ENCODE data around the gene EXOSC10. TPM values are rescaled to one million over a fixed set of nuclear protein-coding genes. Genes with fewer than 3 reads are reported as not detected.
A peak's percentile ranks its signal among the peaks of the same experiment; 100 is the strongest.
"Not testable (repeated sequence)": the region's sequence is repeated elsewhere in the genome, so short reads cannot be mapped to it uniquely, and the experiment has no call there.

Gene EXOSC10
- total and polyA plus RNA-seq, 10 donors, result 27.5 to 66.3 (median 55.4) TPM

DNA sequence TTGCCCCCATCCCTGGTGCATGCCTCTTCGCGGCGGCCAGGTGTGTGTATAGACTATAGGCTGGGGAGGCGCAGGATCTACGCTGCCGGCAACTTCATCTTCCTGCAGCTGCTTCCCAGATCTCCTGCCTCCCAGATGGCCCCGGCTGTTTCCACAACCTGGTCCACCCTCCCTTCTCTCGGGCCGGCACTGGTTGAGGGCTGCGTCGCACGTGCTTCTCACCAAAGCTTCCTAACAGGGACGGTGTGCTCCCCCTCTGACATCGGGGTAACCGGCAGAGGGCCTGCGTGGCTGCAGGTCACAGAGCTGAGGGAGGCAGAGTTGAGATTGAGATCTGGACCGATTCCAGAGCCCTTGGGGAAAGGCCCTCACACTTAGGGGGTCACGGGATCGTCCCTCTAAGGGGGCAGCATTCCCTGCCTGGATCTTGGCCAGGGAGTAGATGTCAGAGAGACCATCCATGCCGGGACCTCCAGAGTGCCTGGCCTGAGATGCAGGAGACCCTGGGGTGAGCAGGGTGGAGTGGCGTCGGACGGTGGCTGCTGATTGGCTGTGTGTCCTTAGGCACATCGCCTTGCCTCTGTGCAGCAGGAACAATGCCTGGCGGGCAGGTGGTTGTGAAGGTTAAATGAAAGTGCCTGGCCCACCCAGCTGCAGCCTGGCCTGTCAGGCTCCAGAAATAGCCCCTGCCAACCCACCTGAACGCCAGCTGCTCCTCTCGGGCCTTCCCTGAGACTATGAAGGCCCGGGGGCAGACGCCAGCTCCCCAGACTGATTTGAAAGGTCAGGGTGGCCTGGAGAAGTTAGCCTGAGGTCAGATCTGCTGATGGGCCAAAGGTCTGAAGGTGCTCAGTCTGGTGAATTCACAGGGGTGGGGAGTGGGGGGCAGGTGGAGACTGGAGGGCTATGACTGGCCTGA is 46.6 kb downstream of the EXOSC10 start:
- H3K9me3 ChIP-seq, result no peaks in the 10 kb centered on the region
- intact Hi-C loops (cut with DNase I; ENCODE audit: low total_unique reads), result no loop called here
- H3K4me1 ChIP-seq, result peaks cover 0 to 24% (median 7%) of the 10 kb centered on the region in 6 donors
- peaks cover 0 to 46% (median 30%) of the 10 kb centered on the region in 6 donors for H3K36me3 ChIP-seq
- 25 to 56% (median 30%) methylated on average over 15 to 29 of the region's 29 CpGs for WGBS, 5 donors
- TF ChIP-seq POLR2AphosphoS5 (IDR thresholded peaks at IDR 0.05) (peak; percentile 34 to 73 (median 51)), POLR2A (IDR thresholded peaks at IDR 0.05) (no peak)
- no peak overlapping the region for H3K27ac ChIP-seq
- no peak overlapping the region for H3K4me3 ChIP-seq
- DNase-seq, result no peak
- no peaks in the 10 kb centered on the region for H3K27me3 ChIP-seq (replicated peaks in 1 of 7)

DNA sequence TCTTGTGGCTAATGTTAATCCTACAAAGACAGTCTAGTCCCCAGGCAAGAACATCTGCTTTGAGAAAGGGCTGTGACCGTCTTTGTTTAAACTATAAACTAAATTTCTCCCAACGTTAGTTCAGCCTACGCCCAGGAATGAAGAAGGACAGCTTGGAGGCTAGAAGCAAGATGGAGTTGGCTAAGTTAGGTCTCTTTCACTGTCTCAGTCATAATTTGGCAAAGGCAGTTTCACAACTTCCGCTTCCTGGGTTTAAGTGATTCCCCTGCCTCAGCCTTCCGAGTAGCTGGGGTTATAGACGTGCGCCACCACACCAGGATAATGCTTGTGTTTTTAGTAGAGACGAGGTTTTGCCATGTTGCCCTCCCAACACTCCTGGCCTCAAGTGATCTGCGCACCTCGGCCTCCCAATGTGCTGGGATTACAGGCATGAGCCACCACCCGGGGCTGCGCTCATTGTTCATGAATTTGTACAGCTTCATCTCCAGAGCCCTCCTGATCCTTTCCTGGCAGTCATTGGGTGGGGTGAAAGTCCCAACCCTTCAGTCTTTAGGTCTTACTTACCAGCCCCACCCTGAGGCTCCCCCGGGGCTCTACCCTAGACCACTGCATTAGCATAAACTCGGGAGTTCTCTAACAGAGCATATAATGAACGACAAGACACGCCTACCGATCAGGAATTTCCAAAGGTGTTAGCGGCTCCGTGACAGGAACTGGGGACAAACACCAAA is 47.7 kb downstream of the EXOSC10 start:
- no peak overlapping the region for H3K4me3 ChIP-seq
- H3K4me1 ChIP-seq, result peaks cover 0 to 19% (median 7%) of the 10 kb centered on the region in 6 donors
- no peak overlapping the region for H3K27ac ChIP-seq
- TF ChIP-seq POLR2A (IDR thresholded peaks at IDR 0.05) (no peak), POLR2AphosphoS5 (IDR thresholded peaks at IDR 0.05) (no peak)
- TF ChIP-seq, protein P1, sequence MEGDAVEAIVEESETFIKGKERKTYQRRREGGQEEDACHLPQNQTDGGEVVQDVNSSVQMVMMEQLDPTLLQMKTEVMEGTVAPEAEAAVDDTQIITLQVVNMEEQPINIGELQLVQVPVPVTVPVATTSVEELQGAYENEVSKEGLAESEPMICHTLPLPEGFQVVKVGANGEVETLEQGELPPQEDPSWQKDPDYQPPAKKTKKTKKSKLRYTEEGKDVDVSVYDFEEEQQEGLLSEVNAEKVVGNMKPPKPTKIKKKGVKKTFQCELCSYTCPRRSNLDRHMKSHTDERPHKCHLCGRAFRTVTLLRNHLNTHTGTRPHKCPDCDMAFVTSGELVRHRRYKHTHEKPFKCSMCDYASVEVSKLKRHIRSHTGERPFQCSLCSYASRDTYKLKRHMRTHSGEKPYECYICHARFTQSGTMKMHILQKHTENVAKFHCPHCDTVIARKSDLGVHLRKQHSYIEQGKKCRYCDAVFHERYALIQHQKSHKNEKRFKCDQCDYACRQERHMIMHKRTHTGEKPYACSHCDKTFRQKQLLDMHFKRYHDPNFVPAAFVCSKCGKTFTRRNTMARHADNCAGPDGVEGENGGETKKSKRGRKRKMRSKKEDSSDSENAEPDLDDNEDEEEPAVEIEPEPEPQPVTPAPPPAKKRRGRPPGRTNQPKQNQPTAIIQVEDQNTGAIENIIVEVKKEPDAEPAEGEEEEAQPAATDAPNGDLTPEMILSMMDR (IDR thresholded peaks at IDR 0.05 in 8 of 11, conservative IDR thresholded peaks at IDR 0.05 in 3 of 11), result no peak
- peaks cover 0 to 35% (median 26%) of the 10 kb centered on the region in 6 donors for H3K36me3 ChIP-seq
- intact Hi-C loops (cut with DNase I; ENCODE audit: low total_unique reads), result no loop called here
- no peak for DNase-seq
- 47 to 59% (median 50%) methylated on average over 18 to 19 of the region's 19 CpGs for WGBS, 5 donors
- no peaks in the 10 kb centered on the region for H3K27me3 ChIP-seq (replicated peaks in 1 of 7)
- H3K9me3 ChIP-seq, result no peaks in the 10 kb centered on the region

DNA sequence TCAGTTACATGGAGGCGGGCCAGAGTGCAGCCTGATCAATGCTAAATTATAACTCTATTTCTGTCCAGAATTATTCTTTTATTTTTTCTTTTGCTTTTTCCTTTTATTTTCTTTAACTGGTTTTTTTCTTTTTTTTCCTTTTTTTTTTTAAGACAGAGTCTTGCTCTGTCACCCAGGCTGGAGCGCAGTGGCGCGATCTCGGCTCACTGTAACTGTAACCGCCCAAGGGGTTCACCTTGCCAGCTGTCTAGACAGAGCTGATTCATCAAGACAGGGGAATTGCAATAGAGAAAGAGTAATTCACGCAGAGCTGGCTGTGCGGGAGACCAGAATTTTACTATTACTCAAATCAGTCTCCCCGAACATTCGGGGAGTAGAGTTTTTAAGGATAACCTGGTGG is 48.5 kb downstream of the EXOSC10 start:
- H3K27me3 ChIP-seq (replicated peaks in 1 of 7); intact Hi-C loops (cut with DNase I; ENCODE audit: low total_unique reads); H3K4me3 ChIP-seq; H3K27ac ChIP-seq; DNase-seq; H3K9me3 ChIP-seq: not testable (repeated sequence)
- 83 to 96% (median 93%) methylated on average over 10 of the region's 10 CpGs for WGBS, 5 donors
- H3K36me3 ChIP-seq, result peaks cover 0 to 27% (median 18%) of the 10 kb centered on the region in 6 donors
- H3K4me1 ChIP-seq, result peaks cover 0 to 19% (median 7%) of the 10 kb centered on the region in 6 donors

DNA sequence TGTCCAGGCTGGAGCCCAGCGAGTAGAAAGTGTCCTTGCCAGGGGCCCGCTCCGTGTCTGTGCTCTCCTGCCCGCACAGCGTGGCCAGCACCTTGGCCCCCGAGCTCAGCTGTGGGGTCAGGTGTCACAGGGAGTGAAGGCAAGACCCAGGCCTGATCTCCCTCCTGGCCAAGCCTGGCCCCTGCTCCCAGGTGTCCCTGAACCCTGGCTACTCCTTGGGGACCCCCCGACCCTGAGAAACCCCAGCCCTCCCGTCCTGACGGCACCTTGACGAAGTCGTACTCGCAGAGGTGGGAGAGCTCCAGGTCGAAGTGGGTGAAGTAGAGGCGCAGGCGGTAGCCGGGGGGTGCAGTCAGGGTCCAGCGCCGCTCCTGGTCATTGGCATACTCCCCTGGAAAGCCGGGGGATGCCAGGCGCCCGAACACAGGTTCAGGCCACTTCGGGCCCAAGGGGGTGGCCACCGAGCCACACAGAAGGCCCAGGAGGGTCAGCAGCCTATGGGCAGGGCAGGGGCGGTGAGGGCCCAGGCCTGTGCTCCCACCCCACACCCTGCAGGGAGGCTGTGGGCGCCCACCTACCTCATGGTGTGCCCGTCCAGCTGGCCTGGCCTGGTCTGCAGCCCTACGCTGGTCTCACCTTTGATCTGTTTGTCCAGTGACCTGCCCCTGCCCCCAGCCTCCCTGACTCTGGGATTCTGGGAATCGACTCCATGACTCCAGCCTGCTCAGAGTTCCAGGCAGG is 52.9 kb downstream of the EXOSC10 start, which contains the start of gene MASP2:
Gene MASP2, minus strand, starts transcription at position 615 of the 741 bp plus-strand sequence. Its CDS starts 32 bp downstream, at position 583.
- DNase-seq, result no peak
- TF ChIP-seq, protein P1 (IDR thresholded peaks at IDR 0.05 in 8 of 11, conservative IDR thresholded peaks at IDR 0.05 in 3 of 11), result no peak
- TF ChIP-seq POLR2AphosphoS5 (IDR thresholded peaks at IDR 0.05) (no peak), POLR2A (IDR thresholded peaks at IDR 0.05) (no peak)
- no peak within 1 kb of the TSS for H3K27ac ChIP-seq
- intact Hi-C loops (cut with DNase I; ENCODE audit: low total_unique reads), result no loop called here
- H3K36me3 ChIP-seq, result no peaks in the 10 kb centered on the region
- WGBS, 5 donors, result 91 to 97% (median 92%) methylated on average over 3 to 28 of the region's 28 CpGs
- no peaks in the 10 kb centered on the region for H3K27me3 ChIP-seq (replicated peaks in 1 of 7)
- no peak within 1 kb of the TSS for H3K4me3 ChIP-seq
- peaks cover 0 to 4% (median under 1%) of the 10 kb centered on the region in 6 donors for H3K4me1 ChIP-seq
- no peaks in the 10 kb centered on the region for H3K9me3 ChIP-seq

All from spleen (tissue), 11 donors.